Psoas muscle (tissue), 8 donors: ENCODE results near the gene IL20RA. TPM values are rescaled to one million over a fixed set of nuclear protein-coding genes. Genes with fewer than 3 reads are reported as not detected.

Experiments used
- ATAC-seq, 4 donors: fragments of 200-7000 bp; cut with Tn5 transposase; one replicate each; pipeline ENCODE4 v1.9.1; 2020; ENCODE audit warnings: moderate library complexity in 3 of 4, mild to moderate bottlenecking in 2 of 4
- DNase-seq, 2 donors: peaks; one replicate each; pipeline ENCODE4 v3.0.0-alpha.2; 2020
- H3K27ac ChIP-seq: fragments of 200-600 bp; one replicate; pipeline ENCODE4 v1.8.0; 2022
- H3K27me3 ChIP-seq, 3 donors: fragments of 200-600 bp in 1 of 3; one replicate each; pipeline versions ENCODE4 v1.6.1 to v1.8.0; 2013 to 2022; ENCODE audit warnings: low read length in 2 of 3, mild to moderate bottlenecking in 2 of 3, moderate library complexity in 1 of 3; ENCODE audit not compliant: insufficient read depth in 3 of 3
- H3K36me3 ChIP-seq, 2 donors: fragments of 200-600 bp in 1 of 2; one replicate each; pipeline versions ENCODE4 v1.6.1 to v1.8.0; 2013 to 2022; ENCODE audit warnings: low read depth in 1 of 2, mild to moderate bottlenecking in 1 of 2, moderate library complexity in 1 of 2; ENCODE audit not compliant: insufficient read depth in 1 of 2
- H3K4me1 ChIP-seq: fragments of 200-600 bp; one replicate; pipeline ENCODE4 v1.8.0; 2022
- H3K4me3 ChIP-seq: fragments of 200-600 bp; one replicate; pipeline ENCODE4 v1.8.0; 2022; ENCODE audit warnings: mild to moderate bottlenecking
- H3K9me3 ChIP-seq: fragments of 200-600 bp; one replicate; pipeline ENCODE4 v1.8.0; 2022
- CTCF ChIP-seq: fragments of 200-600 bp; IDR thresholded peaks from one replicate; pipeline ENCODE4 v1.8.0; 2022; ENCODE audit warnings: antibody characterized with exemption
- whole genome bisulfite sequencing, 3 donors: extraction: QIAGEN DNeasy Blood & Tissue Kit; methylation state at CpG; one replicate each; pipeline versions ENCODE4 v1.1.6 to v1.1.7; 2013; 5-methylcytosine and 5-hydroxymethylcytosine counted together
- intact Hi-C, 2 donors: fragments of 100-400 bp; cut with DNase I; formaldehyde crosslinking; loops; one replicate each; pipeline versions ENCODE4 v1.11.0 to v1.14.2; 2022
- polyA plus RNA-seq, 3 donors: library from polyadenylated mRNA; stranded (reverse); fragments of 200-250 nt; gene quantifications; one replicate each; pipeline ENCODE4 v1.2.3, GENCODE V29; 2013
- total RNA-seq, 4 donors: library from RNA; stranded (reverse); fragmentation: NEBNext Ultra II Directional in 2 of 4; extraction: Animal tissue kit (Norgen Biotek cat#: 25700) in 2 of 4; gene quantifications; one replicate each; pipeline versions ENCODE4 v1.2.1 to v1.2.4, GENCODE V29; 2021 to 2023
- donor health status: healthy with polysubstance abuse.
- donor health status: DM: no; HTN: no; CAD: no; lungs with moderate emphysema.
- donor health status: Bipolar disorder and iron deficiency.
- donor health status: healthy.
- donor health status: DM: yes; HTN: yes; CAD: no.
- donor health status: DM: no; HTN: no; CAD: no.
- donor health status: DM: no; HTN: no; CAD: no.
- donor health status: DM: yes; HTN: yes; CAD: no.

The IL20RA gene
- total and polyA plus RNA-seq, 7 donors: 0.04 to 0.94 (median 0.15) TPM; not detected in 1

GRCh38 chr6:137019476-137020272, 25.1 kb downstream of the IL20RA start:
- peaks cover 0 to 1% (median 0%) of the 10 kb centered on the region in 3 donors for H3K27me3 ChIP-seq
- 44 to 54% (median 51%) methylated on average over 4 of the region's 4 CpGs for WGBS, 3 donors
- no peak for TF ChIP-seq CTCF
- intact Hi-C loops: no loop called here
- no peaks in the 10 kb centered on the region for H3K4me1 ChIP-seq
- ATAC-seq (no peak), DNase-seq (no peak)
- H3K36me3 ChIP-seq: no peaks in the 10 kb centered on the region
- H3K9me3 ChIP-seq: no peaks in the 10 kb centered on the region
- no peak overlapping the region for H3K4me3 ChIP-seq
- no peak overlapping the region for H3K27ac ChIP-seq

- no peaks in the 10 kb centered on the region for H3K9me3 ChIP-seq
- intact Hi-C loops: no loop called here
- H3K27me3 ChIP-seq: peaks cover 0 to 5% (median 0%) of the 10 kb centered on the region in 3 donors
- H3K4me3 ChIP-seq: no peak overlapping the region
- WGBS, 3 donors: 33 to 35% (median 34%) methylated on average over 3 of the region's 3 CpGs
- H3K36me3 ChIP-seq: no peaks in the 10 kb centered on the region
- no peak for TF ChIP-seq CTCF
- ATAC-seq (no peak), DNase-seq (no peak)
- H3K27ac ChIP-seq: no peak overlapping the region
- H3K4me1 ChIP-seq: no peaks in the 10 kb centered on the region
These were observed 27.7 kb downstream of the IL20RA start for GRCh38 chr6:137017081-137017480.

- ATAC-seq (no peak), DNase-seq (no peak)
- 26 to 40% (median 35%) methylated on average over 2 of the region's 2 CpGs for WGBS, 3 donors
- H3K27ac ChIP-seq: no peak overlapping the region
- H3K4me3 ChIP-seq: no peak overlapping the region
- no peaks in the 10 kb centered on the region for H3K9me3 ChIP-seq
- H3K27me3 ChIP-seq: peaks cover 0 to 5% (median 0%) of the 10 kb centered on the region in 3 donors
- no peaks in the 10 kb centered on the region for H3K36me3 ChIP-seq
- TF ChIP-seq CTCF: no peak
- no peaks in the 10 kb centered on the region for H3K4me1 ChIP-seq
- intact Hi-C loops: no loop called here
These were observed 28.4 kb downstream of the IL20RA start for GRCh38 chr6:137016356-137016755.

- Histone ChIP-seq H3K27ac (no peak overlapping the region), H3K9me3 (no peaks in the 10 kb centered on the region), H3K4me1 (no peaks in the 10 kb centered on the region), H3K4me3 (no peak overlapping the region), H3K36me3 (no peaks in the 10 kb centered on the region), H3K27me3 (peaks cover 0 to 6% (median 0%) of the 10 kb centered on the region in 3 donors)
- TF ChIP-seq CTCF: no peak
- ATAC-seq: no peak
- DNase-seq: no peak
- 68 to 70% (median 69%) methylated on average over 4 of the region's 4 CpGs for WGBS, 3 donors
- intact Hi-C loops: no loop called here
These were observed 28.8 kb downstream of the IL20RA start for GRCh38 chr6:137015943-137016342.
